ENCODE results near the gene KCNG2. TPM values are rescaled to one million over a fixed set of nuclear protein-coding genes. Genes with fewer than 3 reads are reported as not detected.

The KCNG2 gene
- total RNA-seq, 2 donors from 2014 or later, result not detected

DNA sequence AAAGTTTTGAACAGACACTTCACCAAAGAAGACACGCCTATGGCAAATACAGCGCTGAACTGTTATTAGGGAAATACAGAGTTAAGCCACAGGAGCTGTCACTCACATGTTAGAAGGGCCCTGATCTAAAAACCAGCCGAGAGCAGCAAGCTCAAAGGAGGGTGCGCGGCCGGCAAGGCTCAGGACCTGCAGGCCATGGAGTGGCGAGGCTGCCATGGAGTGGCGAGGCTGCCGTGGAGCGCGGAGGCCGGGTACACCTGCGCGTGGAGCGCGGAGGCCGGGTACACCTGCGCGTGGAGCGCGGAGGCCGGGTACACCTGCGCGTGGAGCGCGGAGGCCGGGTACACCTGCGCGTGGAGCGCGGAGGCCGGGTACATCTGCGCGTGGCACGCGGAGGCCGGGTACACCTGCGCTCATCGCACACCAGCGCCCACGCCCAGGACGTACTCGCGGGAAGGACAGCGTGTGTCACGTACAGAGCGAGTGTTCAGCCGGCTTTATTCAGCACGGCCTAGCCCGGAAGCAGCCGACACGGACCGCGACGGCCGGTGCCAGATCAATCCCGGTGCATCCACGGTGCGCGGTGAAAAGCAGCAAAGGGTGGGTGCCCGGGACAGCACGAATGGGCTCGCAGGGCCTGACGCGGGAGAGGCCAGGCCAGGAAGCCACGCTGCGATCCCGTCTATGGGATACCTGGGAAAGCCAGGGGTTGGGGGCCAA is 84.9 kb downstream of the KCNG2 start:
- 89 to 96% methylated on average over 42 to 68 of the region's 68 CpGs for WGBS, 2 donors
- Histone ChIP-seq H3K27me3 (no peaks in the 10 kb centered on the region), H3K4me1 (no peaks in the 10 kb centered on the region), H3K36me3 (replicated peaks in 1 of 2; ENCODE audit: insufficient read depth in 1 of 2, low read depth in 2 of 2) (no peaks in the 10 kb centered on the region), H3K9me3 (no peaks in the 10 kb centered on the region), H3K27ac (no peak overlapping the region), H3K4me3 (no peak overlapping the region)
- intact Hi-C loops (cut with DNase I), result no loop called here
- DNase-seq (no peak), ATAC-seq (no peak)
- TF ChIP-seq POLR2A (IDR thresholded peaks at IDR 0.05), result no peak
- no peak for TF ChIP-seq CTCF (IDR thresholded peaks at IDR 0.05)

DNA sequence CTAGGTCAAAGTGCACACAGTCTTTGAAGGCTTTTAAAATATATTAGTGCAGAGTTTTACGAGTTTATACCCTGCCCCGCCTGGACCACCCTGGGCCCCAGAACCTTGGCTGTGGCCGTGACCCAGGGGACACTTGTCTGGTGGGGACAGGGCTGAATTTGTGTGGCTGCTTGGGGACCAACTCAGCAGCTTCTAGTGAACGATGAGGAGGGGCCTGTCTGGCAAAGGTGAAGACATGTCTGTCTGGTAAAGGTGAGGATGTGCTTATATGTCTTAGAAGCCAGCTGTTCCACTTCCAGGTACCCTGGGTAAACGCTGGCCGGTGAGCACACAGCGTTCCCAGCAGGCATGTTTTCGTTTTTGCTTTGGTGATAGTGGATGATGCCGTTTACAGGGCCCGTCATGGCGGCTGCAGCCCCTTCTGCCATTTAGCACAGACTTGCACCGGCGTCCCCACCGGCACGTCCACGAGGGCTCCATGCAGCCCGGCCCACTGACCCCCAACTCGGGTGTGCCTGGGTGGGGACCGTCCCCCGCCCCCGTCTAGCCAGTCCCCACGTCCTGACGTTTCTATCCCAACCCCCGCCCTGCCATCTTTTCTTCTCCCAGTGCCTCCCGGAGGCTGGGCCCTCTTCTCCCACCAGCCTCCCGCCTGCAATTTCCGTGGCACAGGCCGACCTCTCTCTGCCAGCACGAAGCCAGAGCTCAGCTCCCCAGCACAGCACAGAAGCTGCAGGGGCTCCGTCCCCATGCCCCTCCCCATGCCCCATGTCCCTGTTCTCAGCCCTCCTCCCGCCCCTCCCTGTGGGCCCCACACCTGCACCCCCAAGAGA is 85.9 kb downstream of the KCNG2 start:
- Histone ChIP-seq H3K4me3 (no peak overlapping the region), H3K27me3 (no peaks in the 10 kb centered on the region), H3K4me1 (no peaks in the 10 kb centered on the region), H3K36me3 (replicated peaks in 1 of 2; ENCODE audit: insufficient read depth in 1 of 2, low read depth in 2 of 2) (no peaks in the 10 kb centered on the region), H3K27ac (no peak overlapping the region), H3K9me3 (peaks cover 0 to 6% (median 0%) of the 10 kb centered on the region in 3 donors)
- ATAC-seq (no peak), DNase-seq (peak in 1 of 4 donors; percentile 3)
- no peak for TF ChIP-seq CTCF (IDR thresholded peaks at IDR 0.05)
- TF ChIP-seq POLR2A (IDR thresholded peaks at IDR 0.05), result no peak
- 81 to 84% methylated on average over 24 to 31 of the region's 31 CpGs for WGBS, 2 donors
- intact Hi-C loops (cut with DNase I), result no loop called here

GRCh38 chr18:79884294-79884962 is 86.7 kb downstream of the KCNG2 start:
- H3K9me3 ChIP-seq, result peaks cover 0 to 6% (median 0%) of the 10 kb centered on the region in 3 donors
- no peak for TF ChIP-seq POLR2A (IDR thresholded peaks at IDR 0.05)
- no peak for TF ChIP-seq CTCF (IDR thresholded peaks at IDR 0.05)
- intact Hi-C loops (cut with DNase I), result no loop called here
- 78 to 84% methylated on average over 17 to 29 of the region's 29 CpGs for WGBS, 2 donors
- H3K27ac ChIP-seq, result no peak overlapping the region
- no peak overlapping the region for H3K4me3 ChIP-seq
- H3K4me1 ChIP-seq, result no peaks in the 10 kb centered on the region
- H3K27me3 ChIP-seq, result no peaks in the 10 kb centered on the region
- DNase-seq, result no peak
- no peak for ATAC-seq
- no peaks in the 10 kb centered on the region for H3K36me3 ChIP-seq (replicated peaks in 1 of 2; ENCODE audit: insufficient read depth in 1 of 2, low read depth in 2 of 2)

DNA sequence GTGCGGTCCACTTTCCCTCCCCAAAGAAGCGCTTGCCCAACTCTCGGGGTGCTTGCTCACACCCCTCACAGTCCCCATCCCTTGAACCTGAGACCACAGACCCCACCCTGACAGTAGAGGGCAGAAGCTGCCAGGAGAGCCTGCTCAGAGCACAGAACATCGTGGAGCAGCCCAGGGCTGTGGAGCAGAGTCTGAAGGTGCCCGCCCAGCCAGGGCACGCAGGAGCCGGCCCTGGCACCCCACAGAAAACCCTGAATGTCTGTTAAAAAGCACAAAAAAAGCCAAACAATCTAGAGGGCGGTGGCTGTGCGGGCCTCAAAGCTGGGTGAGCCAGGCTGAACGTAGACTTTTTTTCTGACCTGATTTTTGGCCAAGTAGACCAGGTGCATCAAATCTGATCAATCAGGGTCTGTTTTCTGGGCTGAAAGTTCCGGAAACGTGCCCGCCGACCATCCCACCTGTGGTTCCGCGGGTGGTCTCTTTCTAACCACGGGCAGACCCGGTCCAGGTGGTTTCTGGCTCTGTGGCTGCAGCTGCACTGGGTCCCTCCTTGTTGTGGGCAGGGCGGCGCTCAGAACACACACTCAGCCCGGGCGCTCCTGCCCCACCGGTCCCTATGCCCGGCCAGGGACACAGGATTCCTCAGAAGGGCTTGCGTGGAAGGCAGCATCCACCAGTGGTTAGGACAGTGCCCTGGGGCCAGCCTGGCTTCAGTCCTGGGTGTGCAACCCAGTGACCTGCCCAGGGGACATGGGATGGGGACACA is 87.4 kb downstream of the KCNG2 start:
- TF ChIP-seq CTCF (IDR thresholded peaks at IDR 0.05) (no peak), POLR2A (IDR thresholded peaks at IDR 0.05) (no peak)
- intact Hi-C loops (cut with DNase I), result no loop called here
- Histone ChIP-seq H3K36me3 (replicated peaks in 1 of 2; ENCODE audit: insufficient read depth in 1 of 2, low read depth in 2 of 2) (no peaks in the 10 kb centered on the region), H3K27me3 (no peaks in the 10 kb centered on the region), H3K4me3 (no peak overlapping the region), H3K9me3 (peaks cover 0 to 6% (median 0%) of the 10 kb centered on the region in 3 donors), H3K4me1 (no peaks in the 10 kb centered on the region), H3K27ac (no peak overlapping the region)
- ATAC-seq (no peak), DNase-seq (peak in 1 of 4 donors; percentile 1)
- WGBS, 2 donors, result 84% methylated on average over 20 to 25 of the region's 25 CpGs

Data from body of pancreas (tissue), 4 donors.